Effector memory CD8-positive, alpha-beta T cell (primary cell): ENCODE results near the gene NTNG2.
A peak's percentile ranks its signal among the peaks of the same experiment; 100 is the strongest.

Experiments
- ATAC-seq: fragments of 150-1000 bp; cut with Tn5 transposase; replicated peaks from 2 replicates; pipeline ENCODE4 v1.10.0; 2021; ENCODE audit warnings: mild to moderate bottlenecking, moderate library complexity
- DNase-seq, 3 experiments: peaks; one replicate each; pipeline ENCODE4 v3.0.0; 2021
- H3K27ac Mint-ChIP-seq, 2 donors: one replicate each; pipeline ENCODE4 v1.8.0; 2022; ENCODE audit warnings: mild to moderate bottlenecking in 2 of 2, mixed read lengths in 2 of 2, moderate library complexity in 2 of 2
- H3K27me3 Mint-ChIP-seq, 2 donors: one replicate each; pipeline ENCODE4 v1.8.0; 2022; ENCODE audit warnings: mixed read lengths in 2 of 2
- H3K36me3 Mint-ChIP-seq: one replicate; pipeline ENCODE4 v1.8.0; 2022; ENCODE audit warnings: mild to moderate bottlenecking, moderate library complexity, mixed read lengths; ENCODE audit not compliant: insufficient read depth
- H3K4me1 Mint-ChIP-seq, 2 donors: one replicate each; pipeline ENCODE4 v1.8.0; 2022; ENCODE audit warnings: low read depth in 2 of 2, mixed read lengths in 2 of 2
- H3K4me3 Mint-ChIP-seq, 2 donors: one replicate each; pipeline ENCODE4 v1.8.0; 2022; ENCODE audit warnings: mild to moderate bottlenecking in 2 of 2, mixed read lengths in 2 of 2, moderate library complexity in 2 of 2
- H3K9me3 Mint-ChIP-seq, 2 donors: one replicate each; pipeline ENCODE4 v1.8.0; 2022; ENCODE audit warnings: mixed read lengths in 2 of 2

Gene NTNG2

DNA sequence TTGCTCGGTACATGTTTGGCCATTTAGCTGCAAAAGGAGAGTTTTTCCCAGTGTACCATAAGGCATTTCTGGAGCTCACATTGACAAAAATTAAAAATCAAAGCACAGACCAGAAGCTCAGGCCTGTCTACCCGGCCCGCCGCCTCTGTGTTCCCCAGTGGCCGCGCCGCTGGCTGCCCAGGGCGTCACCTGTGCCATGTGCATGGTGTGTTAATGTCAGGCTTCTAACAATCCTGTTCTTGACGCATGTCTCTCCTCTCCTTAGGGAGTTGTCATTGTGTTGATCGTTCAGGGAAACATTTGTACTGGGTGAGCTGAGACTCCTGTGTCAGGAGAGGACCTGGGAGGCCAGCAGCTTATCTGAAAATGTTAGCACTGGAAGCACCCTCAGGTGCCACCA is 9.6 kb upstream of the NTNG2 start:
- peaks cover 40 to 82% of the 10 kb centered on the region in 2 donors for H3K27me3 Mint-ChIP-seq
- DNase-seq (no peak), ATAC-seq (no peak)
- no peak overlapping the region for H3K4me3 Mint-ChIP-seq
- H3K36me3 Mint-ChIP-seq = no peaks in the 10 kb centered on the region
- peaks cover 0 to 7% of the 10 kb centered on the region in 2 donors for H3K4me1 Mint-ChIP-seq
- no peak overlapping the region for H3K27ac Mint-ChIP-seq
- no peaks in the 10 kb centered on the region for H3K9me3 Mint-ChIP-seq

DNA sequence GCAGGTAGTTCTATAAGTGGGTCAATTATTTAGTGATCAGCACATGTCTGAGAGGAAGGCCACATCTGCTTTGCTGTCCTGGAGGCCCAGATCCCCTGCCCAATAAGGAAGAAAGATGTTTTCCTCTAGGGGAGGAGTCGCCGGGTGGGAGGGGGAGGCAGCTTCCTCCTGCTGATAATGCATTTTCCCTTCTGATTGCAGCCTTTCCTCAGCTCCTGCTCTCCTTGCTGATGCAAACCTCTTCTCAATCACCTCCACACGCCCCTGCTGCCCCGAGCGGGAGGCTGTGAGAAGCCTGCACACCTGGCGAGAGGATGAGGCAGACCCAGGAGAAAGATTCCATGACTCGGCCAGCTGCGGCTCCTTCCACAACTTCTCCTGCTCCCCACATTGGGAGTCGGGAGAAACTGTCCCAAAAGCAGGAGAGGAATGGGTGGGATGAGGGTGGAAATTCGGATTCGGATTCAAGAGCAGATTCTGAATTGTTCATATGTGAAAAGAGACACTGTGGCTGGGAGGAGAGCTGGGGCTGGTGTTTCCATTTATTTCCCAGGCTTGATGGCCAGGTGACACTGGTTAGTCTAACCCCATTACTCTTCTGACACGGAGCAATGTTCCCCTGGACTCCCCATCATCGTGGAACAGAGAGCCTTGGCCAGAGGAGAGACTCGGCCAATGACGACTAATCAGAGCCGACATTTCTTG is 6.8 kb upstream of the NTNG2 start:
- Mint-ChIP-seq H3K4me1 (no peaks in the 10 kb centered on the region), H3K9me3 (no peaks in the 10 kb centered on the region), H3K27me3 (peaks cover 15 to 59% of the 10 kb centered on the region in 2 donors), H3K4me3 (no peak overlapping the region), H3K27ac (no peak overlapping the region), H3K36me3 (no peaks in the 10 kb centered on the region)
- ATAC-seq (no peak), DNase-seq (no peak)

DNA sequence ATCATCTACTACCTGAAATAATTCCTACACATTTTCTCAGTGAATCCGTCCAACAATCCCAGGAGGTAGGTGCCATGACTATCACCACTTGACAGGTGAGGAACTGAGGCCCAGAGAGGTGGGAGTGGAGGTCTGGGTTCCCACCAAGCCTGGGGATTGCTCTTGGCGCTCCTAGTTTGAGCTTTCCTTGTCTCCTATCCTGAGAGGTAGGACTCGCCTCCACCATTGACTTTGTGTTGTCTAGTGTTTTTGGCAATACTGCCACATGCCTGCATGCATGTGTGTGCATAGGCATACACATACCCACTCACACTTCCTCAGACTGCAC is 6.3 kb upstream of the NTNG2 start:
- no peak for DNase-seq
- no peaks in the 10 kb centered on the region for H3K36me3 Mint-ChIP-seq
- ATAC-seq = no peak
- no peak overlapping the region for H3K27ac Mint-ChIP-seq
- no peaks in the 10 kb centered on the region for H3K9me3 Mint-ChIP-seq
- no peak overlapping the region for H3K4me3 Mint-ChIP-seq
- peaks cover under 1% of the 10 kb centered on the region in 2 donors for H3K4me1 Mint-ChIP-seq
- H3K27me3 Mint-ChIP-seq = peaks cover 14 to 54% of the 10 kb centered on the region in 2 donors

DNA sequence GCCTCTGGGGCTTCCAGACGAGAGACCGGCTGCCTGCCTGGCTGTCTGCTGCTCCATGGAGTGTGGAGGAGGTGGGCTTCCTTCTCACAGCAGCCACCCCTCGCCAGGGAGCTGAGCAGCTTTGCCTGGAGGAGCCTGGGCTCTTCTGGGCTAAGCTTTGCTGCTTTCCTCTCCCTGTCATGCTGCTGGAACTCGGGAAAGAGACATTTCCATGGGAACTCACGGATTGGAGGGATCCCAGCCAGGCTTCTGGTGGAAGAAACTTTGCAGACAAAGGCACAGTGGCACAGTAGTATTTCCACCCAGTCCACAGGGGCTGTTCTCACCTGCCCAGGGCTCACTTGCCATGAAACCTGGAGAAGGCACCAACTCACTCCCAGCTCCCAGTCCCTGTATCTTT is 5.6 kb upstream of the NTNG2 start:
- peaks cover 3 to 4% of the 10 kb centered on the region in 2 donors for H3K4me1 Mint-ChIP-seq
- H3K4me3 Mint-ChIP-seq = no peak overlapping the region
- no peaks in the 10 kb centered on the region for H3K9me3 Mint-ChIP-seq
- H3K36me3 Mint-ChIP-seq = no peaks in the 10 kb centered on the region
- H3K27ac Mint-ChIP-seq = no peak overlapping the region
- DNase-seq = no peak
- no peak for ATAC-seq
- peaks cover 14 to 46% of the 10 kb centered on the region in 2 donors for H3K27me3 Mint-ChIP-seq

DNA sequence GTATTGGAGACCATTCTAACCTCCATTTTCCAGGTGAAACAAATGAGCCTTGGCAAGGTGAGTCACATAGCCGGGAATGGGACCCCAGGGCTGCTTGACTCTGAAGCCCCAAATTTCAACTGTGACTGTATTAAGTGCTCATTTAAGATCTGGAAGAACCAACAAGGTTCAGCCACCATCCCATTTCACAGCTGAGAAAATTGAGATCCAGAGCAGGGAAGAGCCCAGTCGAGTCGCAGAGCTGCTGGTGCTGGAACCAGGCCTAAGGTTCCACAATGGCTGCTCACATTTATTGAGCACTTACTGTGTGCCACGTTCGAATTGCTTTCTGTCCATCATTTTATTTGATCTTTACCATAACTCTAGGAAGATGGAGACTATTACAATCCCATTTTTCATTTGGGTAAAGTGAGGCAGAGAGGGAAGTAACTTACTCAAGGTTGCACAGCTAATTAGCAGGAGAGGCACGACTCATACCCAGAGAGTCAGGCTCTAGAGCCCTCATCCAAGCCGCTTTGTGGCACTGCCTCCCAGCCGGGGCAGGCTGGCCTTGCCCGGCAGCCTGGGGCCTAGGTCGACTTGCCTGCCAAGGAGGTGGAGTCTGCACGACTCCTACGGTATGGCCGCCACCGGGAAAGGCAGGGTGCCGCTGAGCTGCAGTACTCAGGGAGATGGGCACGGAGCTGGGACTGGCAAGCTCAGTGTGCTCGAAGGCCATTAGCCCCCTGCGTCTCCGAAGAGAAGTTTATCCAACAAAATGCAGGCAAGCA is 4.3 kb upstream of the NTNG2 start:
- Mint-ChIP-seq H3K4me1 (peaks cover 4 to 8% of the 10 kb centered on the region in 2 donors), H3K4me3 (no peak overlapping the region), H3K9me3 (no peaks in the 10 kb centered on the region), H3K27me3 (peaks cover 19 to 34% of the 10 kb centered on the region in 2 donors), H3K27ac (no peak overlapping the region), H3K36me3 (peaks cover 8% of the 10 kb centered on the region)
- no peak for DNase-seq
- ATAC-seq = no peak

DNA sequence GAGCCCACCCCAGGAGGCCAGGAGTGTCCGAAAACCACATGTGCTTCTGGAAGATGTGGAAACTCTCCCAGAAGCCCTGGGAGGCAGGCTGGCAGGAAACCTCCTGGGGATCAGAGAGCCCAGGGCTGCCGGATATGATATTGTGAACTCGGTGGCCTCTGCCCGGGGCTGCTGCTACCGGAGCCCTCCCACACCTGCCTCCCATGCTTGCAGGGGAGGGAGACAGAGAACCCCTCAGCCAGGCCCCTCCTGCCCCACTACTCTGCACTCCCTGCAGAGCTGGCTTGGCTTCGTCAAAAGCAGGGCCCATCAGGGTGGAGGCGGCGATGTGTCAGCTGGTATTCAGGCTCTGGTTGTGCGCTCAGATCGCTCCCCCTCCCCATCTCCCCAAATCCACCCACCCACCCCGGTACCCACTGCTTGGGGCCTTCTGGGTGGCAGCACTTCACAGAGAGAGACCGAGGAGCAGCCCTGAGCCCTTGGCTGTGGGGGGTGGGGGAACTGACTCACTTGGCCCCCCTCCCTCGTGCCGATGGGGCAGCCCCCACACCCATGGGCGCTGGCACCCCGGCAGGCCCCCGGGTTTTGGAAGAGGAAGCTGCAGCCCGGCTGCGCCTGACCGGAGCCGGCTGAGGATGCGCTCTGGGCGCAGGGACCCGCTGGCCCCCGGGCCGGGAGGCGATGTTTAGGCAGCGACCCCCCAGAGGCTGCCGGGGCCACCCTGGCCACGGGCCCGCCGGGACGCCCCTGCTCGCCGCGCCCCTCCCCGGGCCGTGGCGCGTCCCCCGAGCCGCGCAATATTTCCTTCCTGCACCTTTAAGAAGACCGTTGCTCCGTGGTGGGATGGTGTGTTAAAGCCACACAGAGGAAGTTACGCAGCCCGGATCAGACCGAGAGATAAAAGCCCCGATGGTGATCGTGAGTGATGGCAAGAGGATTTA is 786 bp upstream of the NTNG2 start:
- Mint-ChIP-seq H3K9me3 (no peaks in the 10 kb centered on the region), H3K4me1 (peaks cover 8 to 12% of the 10 kb centered on the region in 2 donors), H3K27ac (peak overlapping the region; percentile 82 to 89), H3K27me3 (peaks cover 19 to 26% of the 10 kb centered on the region in 2 donors), H3K36me3 (peaks cover 9% of the 10 kb centered on the region), H3K4me3 (peak overlapping the region; percentile 86 to 87)
- DNase-seq (peak; percentile 52 to 61 (median 60)), ATAC-seq (peak; percentile 84)

DNA sequence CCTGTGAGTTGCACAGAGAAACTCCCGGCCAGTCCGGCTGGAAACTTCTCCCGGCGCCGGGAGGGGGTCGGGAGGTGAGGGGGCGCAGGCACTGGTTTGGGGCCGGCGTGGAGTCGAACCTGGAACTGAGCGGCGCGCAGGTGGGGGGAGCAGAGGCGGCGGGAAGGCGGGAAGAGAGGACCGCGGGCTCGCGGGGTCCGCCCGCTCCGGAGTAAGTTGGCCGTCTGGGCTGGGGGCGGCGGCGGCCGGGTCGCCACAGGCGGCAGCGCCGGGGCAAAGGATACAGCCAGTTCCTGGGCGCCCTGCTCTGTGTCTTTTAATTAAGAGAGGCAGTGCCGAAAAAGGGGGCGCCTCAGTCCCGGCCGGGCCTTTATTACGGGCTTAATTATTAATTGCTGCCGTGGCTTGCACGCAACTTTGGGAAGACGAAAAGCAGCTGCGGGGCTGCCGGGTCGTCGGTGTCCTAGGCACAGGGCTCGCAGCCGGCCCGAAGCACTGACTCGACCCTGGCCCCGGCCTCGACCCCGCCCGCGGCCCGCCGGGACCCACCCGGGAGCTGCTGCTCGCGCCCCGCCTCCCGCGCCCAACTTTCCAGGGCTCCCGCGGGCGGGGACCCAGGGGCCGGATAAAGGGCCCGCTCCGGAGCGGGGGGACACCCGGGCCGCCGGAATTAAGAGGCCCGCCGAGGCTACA is 1.1 kb downstream of the NTNG2 start:
- peaks cover 25 to 41% of the 10 kb centered on the region in 2 donors for H3K27me3 Mint-ChIP-seq
- peak overlapping the region; percentile 74 to 98 for H3K4me3 Mint-ChIP-seq
- H3K27ac Mint-ChIP-seq = peak overlapping the region in 1 of 2 donors; percentile 82
- ATAC-seq (no peak), DNase-seq (no peak)
- H3K4me1 Mint-ChIP-seq = peaks cover 8 to 12% of the 10 kb centered on the region in 2 donors
- no peaks in the 10 kb centered on the region for H3K9me3 Mint-ChIP-seq
- H3K36me3 Mint-ChIP-seq = peaks cover 9% of the 10 kb centered on the region

DNA sequence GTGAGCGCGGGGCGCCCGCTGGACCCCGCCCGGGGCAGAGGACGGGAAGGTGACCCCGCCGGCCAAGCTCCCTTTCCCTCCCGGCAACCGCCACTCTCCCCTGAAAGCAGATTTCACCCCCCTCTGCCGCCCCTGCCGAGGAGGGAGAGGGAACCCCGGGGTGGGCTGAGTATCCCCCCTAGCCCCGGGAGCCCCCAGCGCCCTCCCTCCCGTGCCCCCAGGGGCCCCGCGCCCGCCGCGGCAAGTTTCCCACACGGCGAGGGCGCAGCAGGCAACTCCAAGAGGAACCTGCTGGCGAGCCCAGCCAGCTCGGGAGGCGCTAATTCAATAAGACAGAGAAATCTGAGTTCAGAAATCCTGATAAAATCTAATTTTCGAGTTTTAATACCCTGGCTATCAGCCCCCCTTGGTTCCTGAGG is 1.6 kb downstream of the NTNG2 start:
- H3K4me1 Mint-ChIP-seq = peaks cover 8 to 12% of the 10 kb centered on the region in 2 donors
- H3K36me3 Mint-ChIP-seq = peaks cover 9% of the 10 kb centered on the region
- no peaks in the 10 kb centered on the region for H3K9me3 Mint-ChIP-seq
- H3K27ac Mint-ChIP-seq = no peak overlapping the region
- ATAC-seq (no peak), DNase-seq (no peak)
- peak overlapping the region; percentile 44 to 69 for H3K4me3 Mint-ChIP-seq
- peaks cover 25 to 41% of the 10 kb centered on the region in 2 donors for H3K27me3 Mint-ChIP-seq

DNA sequence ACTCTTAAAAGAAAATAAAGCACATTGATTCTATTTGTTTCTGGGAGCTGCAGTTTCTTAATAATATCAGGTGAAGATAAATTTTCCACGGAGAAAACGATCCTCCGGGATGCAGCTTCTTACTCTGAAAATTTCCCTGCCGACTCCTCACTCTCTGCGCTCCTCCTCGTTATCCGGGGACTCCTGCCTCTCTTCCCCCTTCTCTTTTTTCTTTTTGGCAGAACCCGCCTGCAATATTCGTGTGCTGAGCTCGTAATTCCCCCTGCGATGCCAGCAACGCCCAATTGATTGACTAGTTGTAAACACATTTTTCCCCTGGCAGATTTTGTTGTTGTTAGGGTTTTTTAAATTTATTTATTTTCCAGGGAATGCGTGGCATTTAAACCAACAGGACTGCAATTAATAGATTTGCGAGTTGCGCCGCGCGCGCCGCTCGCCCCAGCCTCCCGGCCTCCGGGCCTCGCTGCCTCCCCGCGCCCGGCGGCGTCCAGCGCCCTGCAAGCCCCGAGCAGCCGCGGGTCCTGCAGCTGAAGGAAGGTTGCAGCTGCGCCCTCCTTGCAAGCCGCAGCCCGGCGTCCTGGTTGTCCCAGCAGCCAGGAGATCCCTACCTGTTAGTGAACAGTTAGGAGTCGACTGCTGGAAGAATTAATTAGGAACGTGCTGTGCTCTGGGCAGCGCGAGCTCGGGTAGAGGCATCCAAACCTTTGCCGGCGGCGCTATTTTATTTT is 2.2 kb downstream of the NTNG2 start:
- H3K27ac Mint-ChIP-seq = no peak overlapping the region
- H3K4me3 Mint-ChIP-seq = peak overlapping the region; percentile 44 to 69
- ATAC-seq (no peak), DNase-seq (no peak)
- peaks cover 8 to 12% of the 10 kb centered on the region in 2 donors for H3K4me1 Mint-ChIP-seq
- peaks cover 25 to 41% of the 10 kb centered on the region in 2 donors for H3K27me3 Mint-ChIP-seq
- no peaks in the 10 kb centered on the region for H3K9me3 Mint-ChIP-seq
- H3K36me3 Mint-ChIP-seq = peaks cover 9% of the 10 kb centered on the region

DNA sequence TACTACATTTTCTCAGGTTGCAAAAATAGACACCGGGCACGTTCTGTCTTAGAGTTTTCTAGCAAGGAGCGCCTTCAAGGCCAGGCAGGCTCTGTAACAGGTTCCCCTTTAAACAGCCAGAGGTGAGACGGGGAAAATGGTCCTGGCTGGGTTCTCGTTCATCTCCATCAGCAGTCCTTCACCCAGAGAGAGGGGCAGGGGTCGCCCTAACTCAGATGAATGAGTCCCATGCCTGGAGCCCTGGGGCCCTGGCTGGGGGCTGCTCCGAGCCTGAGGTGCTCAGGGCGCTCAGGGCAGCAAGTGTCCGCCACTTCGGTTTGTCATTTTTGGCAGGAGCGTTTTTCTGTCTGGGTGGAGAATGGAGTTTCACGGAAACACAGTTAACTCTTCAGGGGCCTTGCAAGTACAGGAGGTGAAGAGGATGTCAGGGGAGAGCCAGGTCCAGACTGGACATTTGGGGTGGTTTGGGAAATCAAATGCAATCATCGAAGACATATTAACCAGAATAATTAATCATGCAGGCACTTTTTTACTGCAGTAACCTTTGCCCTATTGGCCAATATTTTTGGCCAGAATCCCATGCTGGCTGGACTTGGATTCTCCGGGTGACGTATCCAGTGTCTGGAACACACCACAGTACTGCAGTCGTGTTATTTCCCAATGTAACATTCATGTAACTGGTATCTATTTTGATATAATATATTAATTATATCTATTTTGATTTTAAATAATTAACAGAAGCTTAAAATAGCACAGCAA is 2.9 kb downstream of the NTNG2 start:
- Mint-ChIP-seq H3K9me3 (no peaks in the 10 kb centered on the region), H3K27me3 (peaks cover 25 to 41% of the 10 kb centered on the region in 2 donors), H3K36me3 (peaks cover 9% of the 10 kb centered on the region), H3K4me3 (no peak overlapping the region), H3K27ac (no peak overlapping the region), H3K4me1 (peaks cover 9 to 12% of the 10 kb centered on the region in 2 donors)
- DNase-seq (no peak), ATAC-seq (no peak)

DNA sequence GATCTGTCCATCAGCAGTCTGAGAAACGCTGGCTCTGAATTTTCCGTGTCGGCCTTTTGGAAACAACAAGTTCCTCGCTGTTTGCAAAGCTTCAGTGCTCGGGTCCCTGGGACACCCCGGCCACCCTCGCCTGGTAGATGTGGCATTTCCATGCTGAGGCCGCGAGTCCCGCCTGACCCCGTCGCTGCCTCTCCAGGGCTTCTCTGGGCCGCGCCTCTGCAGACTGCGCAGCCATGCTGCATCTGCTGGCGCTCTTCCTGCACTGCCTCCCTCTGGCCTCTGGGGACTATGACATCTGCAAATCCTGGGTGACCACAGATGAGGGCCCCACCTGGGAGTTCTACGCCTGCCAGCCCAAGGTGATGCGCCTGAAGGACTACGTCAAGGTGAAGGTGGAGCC is 4.7 kb downstream of the NTNG2 start:
- no peaks in the 10 kb centered on the region for H3K9me3 Mint-ChIP-seq
- H3K4me3 Mint-ChIP-seq = no peak overlapping the region
- no peak overlapping the region for H3K27ac Mint-ChIP-seq
- H3K4me1 Mint-ChIP-seq = peaks cover 7 to 8% of the 10 kb centered on the region in 2 donors
- ATAC-seq = peak; percentile 43
- DNase-seq = no peak
- H3K36me3 Mint-ChIP-seq = peaks cover 6% of the 10 kb centered on the region
- H3K27me3 Mint-ChIP-seq = peaks cover 25 to 41% of the 10 kb centered on the region in 2 donors

DNA sequence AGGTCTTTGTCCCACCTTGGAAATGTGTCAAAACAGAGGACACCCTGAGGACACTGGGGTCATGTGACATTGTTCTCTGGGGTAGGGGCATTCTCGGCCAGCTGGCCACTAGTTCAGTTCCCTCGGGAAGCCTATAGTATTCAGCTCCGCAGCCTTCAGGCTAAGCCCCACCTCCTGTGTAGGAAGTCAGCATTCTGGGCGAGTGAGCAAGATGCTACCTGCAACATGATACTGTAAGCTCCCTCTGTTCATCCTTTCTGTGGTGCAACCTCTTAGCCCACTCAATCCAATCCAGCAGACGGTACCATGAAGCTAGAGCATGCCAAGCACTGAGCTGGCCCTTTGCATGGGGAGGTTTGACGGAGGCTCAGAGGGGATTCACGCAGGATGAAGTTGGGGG is 5.3 kb downstream of the NTNG2 start:
- Mint-ChIP-seq H3K27me3 (peaks cover 23 to 41% of the 10 kb centered on the region in 2 donors), H3K9me3 (no peaks in the 10 kb centered on the region), H3K4me3 (no peak overlapping the region), H3K4me1 (peaks cover 7% of the 10 kb centered on the region in 2 donors), H3K27ac (no peak overlapping the region), H3K36me3 (peaks cover 4% of the 10 kb centered on the region)
- DNase-seq = no peak
- ATAC-seq = no peak
